Bone marrow (tissue), 2 donors: ENCODE data around the gene DGAT2.
A peak's percentile ranks its signal among the peaks of the same experiment; 100 is the strongest.
"Not testable (repeated sequence)": the region's sequence is repeated elsewhere in the genome, so short reads cannot be mapped to it uniquely, and the experiment has no call there.

Experiments
- DNase-seq, 2 donors: peaks; one replicate each; lab custom pipeline; 2025; lab: John Stamatoyannopoulos, UW

The DGAT2 gene

DNA sequence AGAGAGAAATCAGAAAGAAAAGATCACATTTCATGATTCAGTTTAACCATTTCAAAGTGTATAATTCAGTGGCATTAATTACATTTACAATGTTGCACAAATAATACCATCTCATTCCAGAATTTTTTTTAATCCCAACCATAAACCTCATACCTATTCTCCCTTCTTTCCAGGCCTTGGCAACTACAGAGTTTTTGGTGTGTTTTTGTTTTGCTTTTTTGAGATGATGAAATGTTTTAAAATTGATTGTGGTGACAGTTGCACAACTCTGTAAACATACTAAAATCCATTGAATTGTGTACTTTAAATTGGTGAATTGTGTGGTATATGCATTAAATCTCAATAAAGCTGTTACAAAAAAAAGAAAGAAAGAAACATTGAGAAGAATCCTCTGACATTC is 13.6 kb upstream of the DGAT2 start:
- DNase-seq, result not testable (repeated sequence)

DNA sequence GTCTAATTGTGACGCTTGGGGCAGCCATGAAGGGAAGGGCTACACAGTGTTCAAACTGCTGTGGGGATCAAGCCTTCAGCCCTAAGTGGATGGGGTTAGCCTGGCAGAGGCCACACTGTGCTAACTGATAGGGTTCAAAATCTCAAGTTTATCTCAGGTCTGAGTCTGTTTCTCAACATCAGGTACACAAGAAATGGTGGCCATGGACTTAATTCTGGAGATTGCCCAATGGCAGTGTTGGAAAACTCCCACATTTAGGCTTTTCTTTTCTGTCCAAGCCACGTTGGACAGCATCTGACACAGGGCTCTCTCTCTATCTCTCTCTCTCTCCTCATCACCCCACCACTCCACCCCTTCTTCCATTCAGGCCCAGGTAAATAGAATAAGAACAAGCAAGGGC is 10.9 kb upstream of the DGAT2 start:
- no peak for DNase-seq

DNA sequence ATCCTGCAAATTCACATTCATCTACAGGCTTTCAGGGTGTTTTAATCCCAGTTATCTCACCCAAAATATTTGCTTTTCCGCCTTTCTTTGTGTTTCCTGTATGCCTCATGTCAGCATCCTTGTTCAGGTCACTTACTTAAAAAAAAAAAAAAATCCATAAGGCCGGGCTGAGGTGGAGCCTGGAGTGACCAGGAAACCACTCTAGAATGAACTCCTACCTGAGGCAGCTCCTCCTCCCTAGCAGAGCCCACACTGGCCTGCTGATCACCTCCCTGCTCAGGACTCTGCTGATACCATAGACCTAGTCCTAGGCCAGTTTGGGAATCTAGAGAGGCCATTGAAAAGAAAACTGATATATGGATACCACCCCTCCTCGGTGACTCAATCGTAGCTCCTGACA is 8.7 kb upstream of the DGAT2 start:
- no peak for DNase-seq

DNA sequence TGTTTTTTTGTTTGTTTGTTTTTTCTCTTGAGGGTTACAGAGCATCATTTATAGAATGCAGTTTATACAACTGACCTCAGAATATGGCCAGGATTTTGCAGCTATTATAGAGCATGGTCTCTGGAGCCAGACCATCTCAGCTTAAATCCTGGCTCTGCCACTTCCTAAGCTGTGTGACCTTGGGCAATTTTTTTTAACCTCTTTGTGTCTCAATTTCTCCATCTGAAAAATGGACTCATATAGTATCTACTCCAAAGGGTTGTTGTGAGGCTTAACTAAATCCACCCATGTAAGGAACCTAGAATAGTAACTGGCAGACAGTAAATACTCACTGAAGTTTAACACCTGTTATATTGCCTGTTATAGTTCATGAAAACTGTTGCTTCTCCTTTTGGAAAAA is 8.3 kb upstream of the DGAT2 start:
- DNase-seq, result no peak

DNA sequence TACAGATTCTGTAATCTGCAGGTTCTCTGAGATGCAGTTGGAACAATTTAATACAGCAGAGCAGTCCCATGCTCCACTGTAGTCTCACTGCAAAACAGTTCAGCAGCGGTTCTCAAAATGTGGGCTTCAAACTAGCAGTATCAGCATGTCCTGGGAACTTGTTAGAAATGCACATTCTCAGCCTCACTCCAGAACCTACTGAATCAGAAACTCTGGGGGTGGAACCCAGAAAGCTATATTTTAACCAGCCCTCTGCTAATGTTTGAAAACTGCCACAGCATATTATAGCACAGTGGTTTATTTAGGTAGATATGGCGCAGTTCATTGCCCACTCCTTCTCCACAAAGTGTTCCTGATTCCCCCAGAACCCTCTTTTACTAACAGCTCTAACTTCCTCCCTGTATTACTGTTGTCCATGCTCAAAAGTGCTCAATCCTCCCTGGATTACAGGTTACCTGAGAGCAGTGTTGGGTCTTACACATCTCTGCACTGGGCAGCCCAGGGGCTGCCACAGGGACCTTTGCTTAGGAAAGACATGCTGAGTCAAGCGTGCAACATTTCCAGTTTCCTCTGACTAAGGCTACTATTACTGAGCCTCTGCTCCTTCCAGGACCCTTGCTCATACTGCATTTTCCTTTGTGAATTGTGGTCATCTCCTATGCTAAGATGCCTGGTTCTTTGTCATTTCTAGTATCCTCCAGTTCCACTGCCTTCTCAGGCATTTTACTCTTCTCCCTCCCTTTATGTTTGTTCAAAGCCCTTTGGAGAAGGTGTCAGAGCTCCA is 7.7 kb upstream of the DGAT2 start:
- no peak for DNase-seq

DNA sequence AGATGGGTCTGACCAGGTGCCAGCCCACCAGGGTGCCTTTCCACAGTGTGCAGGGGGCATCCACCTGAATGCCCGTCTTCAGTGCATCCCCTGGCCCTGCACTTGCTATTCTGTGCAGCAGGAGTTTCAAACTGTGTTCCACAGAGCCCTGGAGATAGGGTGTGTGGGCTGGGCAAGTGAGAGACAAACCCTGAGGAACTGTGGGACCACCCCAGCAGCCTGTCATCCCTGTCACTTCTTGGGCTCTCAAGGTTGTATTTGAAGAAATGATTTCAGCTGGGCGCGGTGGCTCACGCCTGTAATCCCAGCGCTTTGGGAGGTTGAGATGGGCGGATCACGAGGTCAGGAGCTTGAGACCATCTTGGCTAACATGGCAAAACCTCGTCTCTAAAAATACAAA is 6.4 kb upstream of the DGAT2 start:
- DNase-seq, result no peak

DNA sequence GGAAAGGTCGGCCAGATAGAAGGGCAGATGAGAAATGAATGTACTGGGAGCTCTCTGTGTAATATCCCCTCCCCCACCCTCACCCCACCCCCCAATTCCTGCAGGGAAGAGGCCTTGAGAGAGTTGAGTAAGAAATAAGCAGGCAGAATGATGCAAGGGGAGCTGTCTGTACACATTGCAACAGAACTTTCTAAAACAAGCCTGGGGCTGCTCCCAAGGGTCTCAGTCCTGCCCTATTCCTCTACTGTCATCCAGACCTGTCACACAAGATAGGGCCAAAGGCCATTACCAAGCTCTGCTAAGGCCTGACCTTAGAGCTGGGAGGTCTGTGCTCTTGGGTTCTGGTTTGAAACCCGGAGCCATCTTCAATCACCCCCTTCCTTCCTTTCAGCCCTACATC is 5.7 kb upstream of the DGAT2 start:
- DNase-seq, result no peak

DNA sequence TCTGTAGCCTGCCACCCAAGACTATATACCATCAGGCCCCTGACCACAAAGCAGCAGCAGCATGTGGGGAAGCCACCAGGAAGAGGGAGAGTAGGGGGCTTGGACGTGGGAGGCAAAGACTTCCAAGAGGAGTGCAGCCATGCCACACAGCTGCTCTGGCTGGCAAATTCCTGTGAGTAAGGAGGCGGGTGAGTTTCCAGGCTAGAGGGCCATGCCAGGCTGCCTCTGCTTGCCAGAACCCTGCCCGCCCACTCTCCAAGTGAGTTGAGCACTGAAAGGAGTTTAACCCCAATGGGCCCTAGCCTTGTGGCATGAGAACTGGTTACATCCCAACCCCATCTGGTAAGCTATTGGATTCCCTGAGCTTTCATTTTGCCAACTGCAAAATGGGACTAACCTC is 4.7 kb upstream of the DGAT2 start:
- DNase-seq, result no peak

DNA sequence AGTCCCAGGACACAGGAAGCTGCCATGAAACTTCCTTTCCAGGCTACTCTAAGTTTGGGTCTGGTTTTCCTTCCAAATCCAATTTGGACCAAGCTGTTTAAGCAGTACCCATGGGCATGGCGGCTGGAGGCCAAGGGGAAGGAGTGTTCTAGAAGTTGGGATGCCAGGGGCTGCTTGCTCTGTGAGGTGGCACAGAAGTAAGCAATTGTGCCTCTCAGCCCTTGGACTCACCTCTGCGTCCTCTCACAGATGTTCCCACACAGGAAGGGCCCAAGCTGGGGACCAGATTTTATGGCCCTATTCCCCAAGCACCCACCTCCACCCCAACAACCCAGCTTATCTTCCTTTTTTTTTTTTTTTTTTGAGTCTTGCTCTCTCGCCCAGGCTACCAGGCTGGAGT is 3.5 kb upstream of the DGAT2 start:
- DNase-seq, result no peak

DNA sequence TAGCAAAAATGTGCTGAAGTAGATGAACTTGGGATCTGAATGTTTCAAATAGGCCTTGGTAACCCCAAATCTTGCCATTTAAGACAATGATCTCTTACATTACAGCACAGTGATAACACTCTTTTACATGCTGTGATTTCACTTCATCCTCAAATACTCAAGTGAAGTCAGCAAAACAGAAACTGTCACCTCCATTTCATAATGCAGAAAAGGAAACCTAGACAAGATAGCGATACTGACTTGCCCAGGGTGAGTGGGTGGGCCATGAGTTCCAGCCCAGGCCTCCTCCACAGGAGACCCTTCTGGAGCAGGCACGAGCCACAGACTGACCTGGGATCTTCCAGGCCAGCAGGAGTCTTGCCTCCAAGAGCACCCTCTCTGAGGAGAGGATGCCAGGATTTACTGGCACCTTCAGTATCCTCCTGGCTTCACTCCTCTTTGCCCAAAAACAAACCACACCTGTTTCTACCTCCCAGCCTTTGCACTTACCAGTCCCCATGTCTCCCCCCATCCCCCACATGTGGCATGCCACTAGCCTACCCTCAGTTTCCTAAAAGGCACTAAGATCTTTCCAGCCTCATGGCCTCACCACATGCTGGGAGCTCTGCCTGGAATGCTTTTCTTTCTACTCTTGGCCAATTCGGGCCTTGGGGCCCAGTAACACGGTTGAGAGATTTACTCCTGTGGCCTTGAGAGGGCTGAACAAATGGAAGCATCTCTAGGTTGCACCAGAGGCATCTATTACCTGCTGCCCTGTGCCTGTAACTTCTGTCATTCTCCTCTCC is 1.9 kb upstream of the DGAT2 start:
- no peak for DNase-seq

DNA sequence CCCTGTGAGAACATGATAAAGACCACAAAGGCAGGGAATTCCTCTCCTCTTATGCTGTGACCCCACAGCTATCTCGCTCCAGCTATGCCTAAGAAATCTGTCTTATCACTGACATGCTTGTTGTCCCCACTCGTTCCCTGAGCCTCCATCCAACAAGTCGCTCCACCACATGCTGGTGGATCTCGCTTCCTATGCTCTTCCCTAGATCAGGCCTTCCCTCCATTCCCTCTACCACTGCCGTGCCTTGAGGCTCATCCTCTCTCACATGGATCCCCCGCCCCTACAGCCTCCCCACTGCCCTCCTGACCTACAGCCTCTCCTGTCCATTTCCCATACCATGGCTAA is 1.4 kb upstream of the DGAT2 start:
- DNase-seq, result no peak

DNA sequence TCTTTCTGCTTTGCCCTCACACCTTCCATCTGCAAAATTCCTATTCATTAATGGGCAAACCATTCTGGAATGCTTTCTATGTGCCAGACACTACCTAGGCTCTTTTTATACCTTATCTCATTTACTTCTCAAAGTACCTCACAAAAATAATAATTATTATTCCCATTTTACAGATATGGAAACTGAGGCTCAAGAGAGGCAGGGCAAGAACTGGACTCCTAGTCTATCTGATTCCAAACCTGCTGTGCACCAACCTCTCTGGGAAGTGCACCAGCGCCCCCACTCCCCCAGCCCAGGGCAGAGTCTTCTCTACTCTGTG is 826 bp upstream of the DGAT2 start:
- DNase-seq, result no peak

DNA sequence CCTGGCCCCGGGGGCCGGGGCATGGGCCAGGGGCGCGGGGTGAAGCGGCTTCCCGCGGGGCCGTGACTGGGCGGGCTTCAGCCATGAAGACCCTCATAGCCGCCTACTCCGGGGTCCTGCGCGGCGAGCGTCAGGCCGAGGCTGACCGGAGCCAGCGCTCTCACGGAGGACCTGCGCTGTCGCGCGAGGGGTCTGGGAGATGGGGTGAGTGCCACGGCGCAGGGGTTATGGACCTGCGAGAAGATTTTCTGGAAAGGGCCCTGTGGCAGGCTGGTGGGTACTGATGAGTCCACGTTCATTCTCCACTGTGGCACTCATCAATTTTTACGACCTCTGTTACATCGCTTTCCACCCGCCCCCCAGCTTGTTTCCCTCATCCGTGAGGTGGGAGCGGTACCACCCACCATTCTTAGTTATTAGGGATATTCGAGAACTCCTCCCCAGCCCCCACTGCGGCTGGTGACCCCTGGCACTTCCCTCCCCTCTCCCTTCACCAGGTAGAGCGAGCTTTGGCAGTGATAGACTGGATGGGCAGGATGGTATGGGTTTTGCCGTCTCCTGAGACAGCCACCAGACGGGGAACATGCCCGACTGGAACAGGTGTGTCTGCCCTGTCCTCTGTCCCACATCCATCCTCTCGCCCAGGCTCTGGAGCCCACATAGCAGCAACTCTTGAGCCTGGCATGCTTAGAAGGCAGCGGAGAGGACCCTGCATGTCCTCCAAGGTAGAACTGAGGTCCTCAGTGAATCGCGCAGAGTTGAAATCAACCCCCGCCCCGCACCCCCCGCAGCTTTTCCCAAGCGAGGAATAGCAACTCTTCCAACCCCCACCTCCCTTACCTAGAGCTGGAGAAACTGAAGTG is 562 bp downstream of the DGAT2 start:
- DNase-seq, result no peak

DNA sequence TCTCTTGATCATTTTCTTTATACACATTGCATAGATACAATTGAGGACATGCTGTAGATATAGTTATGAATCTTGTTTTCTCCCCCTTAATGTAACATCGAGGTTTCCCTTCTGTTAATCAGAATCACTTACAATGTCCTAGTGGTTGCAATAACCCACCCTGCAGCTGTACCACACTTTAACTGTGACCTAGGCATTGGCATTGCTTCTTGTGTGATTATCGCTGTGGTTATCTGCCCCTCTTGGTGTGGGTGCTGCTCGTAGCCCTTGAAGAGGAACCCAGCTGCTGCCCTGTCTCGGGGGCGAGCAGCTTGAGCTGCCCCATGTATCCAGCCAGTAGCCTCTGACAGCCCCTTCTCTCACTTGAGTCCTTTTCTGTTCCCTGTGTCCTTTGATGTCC is 1.5 kb downstream of the DGAT2 start:
- no peak for DNase-seq

DNA sequence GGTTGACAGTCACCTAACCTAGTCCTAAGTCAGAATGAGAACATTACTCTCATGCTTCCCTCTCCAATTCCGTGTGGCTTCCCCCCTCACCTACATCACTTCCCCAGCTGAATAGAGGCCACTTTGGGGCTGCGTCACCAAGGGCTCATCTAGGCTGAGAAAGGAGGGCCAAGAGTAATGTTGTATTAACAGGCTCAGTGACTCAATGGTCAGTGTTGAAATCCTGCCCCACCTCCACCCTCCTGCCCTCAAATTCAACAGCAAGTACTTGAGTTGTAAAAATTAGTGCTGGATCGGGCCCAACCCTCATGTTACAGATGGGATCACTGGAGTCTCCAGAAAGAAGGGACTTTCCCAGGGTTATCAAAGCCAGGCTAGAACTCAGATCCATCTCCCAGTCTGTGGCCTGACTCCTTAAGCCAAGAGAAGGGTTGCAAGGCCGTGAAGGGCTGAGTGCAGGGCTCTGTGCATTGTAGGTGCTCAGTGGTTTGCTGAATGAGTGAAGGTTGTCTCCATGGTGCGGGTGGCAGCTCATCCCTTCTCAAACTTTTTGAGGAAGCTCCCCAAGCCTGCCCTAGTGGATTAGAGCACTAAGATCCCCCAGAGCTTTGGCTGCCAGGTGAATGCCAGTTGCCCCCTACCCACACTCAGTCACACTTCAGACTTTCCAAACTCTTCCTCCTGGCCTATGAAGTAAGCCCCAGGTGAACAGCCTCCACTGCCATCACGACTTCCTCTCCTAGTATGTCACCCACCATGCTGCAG is 3.2 kb downstream of the DGAT2 start:
- peak in 1 of 2 donors; percentile 43 for DNase-seq

DNA sequence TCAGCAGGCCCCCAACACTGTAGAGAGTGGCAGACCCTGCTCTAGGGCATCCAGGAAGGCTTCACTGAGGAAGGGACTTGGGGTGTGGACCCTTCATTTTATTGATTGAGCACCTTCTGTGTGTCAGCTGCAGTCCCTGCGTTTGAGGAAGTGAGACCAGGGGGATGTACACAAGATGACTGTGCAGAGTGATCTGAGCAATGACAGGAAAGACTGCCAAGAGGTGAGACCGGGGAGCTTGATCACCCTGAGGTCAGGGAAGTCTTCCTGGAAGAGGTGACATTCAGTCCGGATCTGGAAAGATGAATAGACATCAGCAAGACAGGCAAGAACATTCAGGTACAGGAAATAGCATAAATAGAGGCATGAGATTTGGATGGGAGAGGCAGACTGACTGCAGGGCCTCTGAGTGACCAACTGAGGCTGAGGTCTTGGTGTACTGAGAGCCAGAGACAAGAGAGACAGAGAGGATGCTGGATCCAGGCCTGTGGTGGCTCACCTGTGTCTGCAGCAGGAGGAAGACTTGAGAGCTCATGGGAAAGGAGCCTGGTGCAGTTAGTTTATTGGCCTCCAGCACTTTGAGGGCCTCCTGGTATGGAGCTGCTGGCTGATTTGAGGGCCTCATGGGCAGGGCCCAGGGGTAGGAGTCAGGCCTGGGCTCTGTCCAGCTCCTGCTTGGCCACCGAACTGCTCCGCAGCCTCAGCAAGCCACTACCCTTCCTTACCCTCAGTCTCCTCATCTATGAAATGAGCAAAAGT is 5.2 kb downstream of the DGAT2 start:
- peak; percentile 26 to 34 for DNase-seq

DNA sequence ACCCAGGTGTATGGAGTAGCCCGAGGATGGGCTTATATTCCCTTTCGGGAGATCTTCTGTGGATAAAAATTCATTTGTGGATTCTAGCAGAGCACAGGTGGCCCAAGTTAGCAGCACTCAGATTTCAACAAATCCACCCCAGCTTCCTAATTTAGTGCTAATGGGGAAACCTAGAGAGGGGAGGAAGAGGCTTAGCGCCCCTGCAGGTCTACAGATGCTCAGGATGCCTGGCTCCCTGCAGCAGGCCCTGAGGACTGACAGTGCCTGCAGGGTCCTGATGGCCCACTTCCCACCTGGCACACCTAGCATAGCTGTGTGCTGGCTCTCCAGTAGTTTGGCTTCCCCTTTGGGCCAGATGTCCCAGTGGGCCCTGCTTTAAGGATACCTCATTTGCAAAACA is 6.5 kb downstream of the DGAT2 start:
- no peak for DNase-seq

DNA sequence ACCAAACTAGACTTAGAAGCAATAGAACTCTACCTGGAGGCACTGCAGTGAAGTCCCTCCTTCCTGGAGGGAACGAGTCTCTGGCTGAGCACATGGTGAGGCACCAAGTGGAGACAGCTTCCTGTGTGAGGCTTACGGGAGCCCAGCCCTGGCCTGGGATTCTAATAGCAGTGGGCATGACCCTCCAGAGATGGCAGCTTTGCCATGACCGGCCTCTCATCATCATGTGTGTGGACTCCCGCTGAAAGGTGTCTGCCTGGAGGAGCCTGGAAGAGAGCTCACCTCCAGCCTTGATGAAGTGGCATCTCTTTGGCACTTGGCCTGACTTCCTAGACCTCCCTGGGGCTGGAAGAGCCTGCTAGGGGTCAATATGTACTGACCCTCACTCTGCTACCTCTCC is 8.0 kb downstream of the DGAT2 start:
- DNase-seq, result no peak

DNA sequence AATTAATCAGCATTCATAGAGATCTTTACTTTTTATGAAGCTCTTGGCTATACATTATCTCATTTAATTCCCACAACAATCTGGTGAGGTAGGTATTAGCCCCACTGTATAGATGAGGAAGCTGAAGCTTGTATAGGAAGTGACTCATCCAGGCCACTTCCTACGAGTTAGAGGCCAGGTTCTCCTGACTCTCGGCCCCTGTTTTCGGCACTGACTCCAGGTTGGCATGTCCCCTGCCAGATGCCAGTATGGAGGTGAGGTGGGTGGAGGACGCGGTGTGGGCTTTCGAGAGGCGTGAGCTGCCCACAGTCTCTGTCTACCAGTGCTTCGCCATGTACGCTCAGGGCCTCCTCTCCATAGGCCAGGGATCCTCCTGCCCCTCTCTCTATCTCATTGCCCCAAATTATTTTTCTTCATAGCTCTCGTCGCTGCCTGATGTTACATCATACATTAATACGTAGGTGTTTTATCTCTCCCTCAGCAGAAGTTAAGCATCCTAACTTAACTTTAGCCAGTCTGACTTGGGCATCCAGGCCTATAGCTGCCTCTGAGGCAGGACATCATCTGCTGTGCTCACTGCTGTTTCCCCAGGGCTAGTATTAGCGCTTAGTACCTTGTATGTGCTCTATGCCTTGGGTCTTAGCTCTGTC is 9.0 kb downstream of the DGAT2 start:
- no peak for DNase-seq

DNA sequence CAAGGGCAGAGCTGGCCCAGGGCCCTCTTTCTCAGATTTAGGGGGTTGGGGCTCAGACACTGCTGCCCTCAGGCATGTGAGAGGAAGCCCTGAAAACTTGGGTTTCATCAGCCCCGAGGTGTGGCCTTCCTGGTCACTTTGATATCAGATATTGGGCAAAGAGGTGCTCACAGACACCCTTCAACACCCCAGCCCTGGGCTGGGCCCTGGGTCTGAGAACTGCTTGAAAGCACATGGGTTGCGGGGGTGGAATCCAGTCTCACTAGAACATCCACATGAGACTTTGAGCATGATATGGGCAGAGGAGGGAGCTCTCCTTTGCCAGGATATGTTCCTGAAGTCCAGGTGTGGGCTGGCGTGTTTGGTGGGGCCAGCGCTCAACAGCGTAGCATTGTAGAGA is 10.4 kb downstream of the DGAT2 start:
- DNase-seq, result no peak

DNA sequence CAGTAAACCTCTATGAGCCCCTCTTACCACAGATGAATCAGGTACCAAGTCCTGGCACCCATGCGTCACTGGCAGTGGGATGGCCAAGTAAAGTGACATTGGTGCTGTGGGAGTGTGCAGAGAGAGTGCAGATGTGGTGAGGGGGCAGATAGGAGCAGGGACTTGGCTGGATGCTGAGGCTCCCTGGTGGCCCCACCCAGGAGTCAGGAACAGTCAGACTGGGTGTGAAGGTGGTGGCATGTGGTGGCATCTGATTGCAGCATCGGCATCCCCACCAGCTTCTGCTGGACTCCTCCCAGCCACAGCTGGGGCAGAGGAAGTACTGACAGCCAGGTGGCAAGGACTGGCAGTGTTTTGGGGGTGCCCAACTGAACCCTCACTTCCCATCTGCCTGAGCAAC is 11.4 kb downstream of the DGAT2 start:
- no peak for DNase-seq
